ENCODE data around the gene ACOX1.
A peak's percentile ranks its signal among the peaks of the same experiment; 100 is the strongest.

ACOX1 gene

GRCh38 chr17:75895370-75896155, 83.4 kb downstream of the ACOX1 start:
- Histone ChIP-seq H3K9me3 (ENCODE audit: insufficient read depth, low read length, severe bottlenecking) (no peaks in the 10 kb centered on the region), H2AFZ (ENCODE audit: low read depth, low read length) (peak overlapping the region; percentile 36; the same call in 1 of the 2 replicates), H3K36me3 (ENCODE audit: insufficient read depth, low read length) (peaks cover 60% of the 10 kb centered on the region)

DNA sequence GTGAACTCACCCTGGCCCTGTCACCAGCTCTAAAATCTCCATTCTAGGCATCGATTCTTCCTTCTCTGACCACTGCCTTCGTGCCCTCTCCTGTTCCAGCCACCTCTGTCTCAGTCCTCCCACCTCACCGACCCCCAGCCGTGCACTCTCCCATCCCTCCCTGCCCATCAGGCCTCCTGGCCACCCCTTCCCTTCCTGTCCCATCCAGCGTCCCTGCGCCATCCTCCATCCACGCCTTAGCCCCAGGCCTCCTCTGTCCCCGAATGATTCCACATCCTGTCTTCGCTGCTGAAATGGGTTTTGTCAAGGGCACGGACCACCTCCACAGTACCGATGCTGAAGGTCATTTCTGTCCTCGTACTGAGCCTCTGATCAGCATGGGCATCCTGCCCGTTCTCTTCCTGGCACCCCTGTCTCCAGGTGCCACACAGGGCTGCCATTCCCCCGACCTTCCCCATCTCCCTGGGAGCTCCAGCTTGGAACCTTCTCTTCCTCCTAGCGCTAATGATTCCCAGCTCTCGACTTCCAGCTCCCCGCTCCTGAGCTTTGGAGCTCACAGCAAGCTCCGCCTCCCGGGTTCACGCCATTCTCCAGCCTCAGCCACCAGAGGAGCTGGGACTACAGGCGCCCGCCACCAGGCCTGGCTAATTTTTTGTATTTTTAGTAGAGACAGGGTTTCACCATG, 84.8 kb downstream of the ACOX1 start:
- TF ChIP-seq EZH2 (IDR thresholded peaks at IDR 0.05; ENCODE audit: borderline replicate concordance, low read depth, low read length, severe bottlenecking) (no peak), CTCF (IDR thresholded peaks at IDR 0.05; ENCODE audit: borderline replicate concordance, extremely low read depth, low read length, poor library complexity, severe bottlenecking) (no peak)
- no peaks in the 10 kb centered on the region for H3K27me3 ChIP-seq (ENCODE audit: insufficient read depth, low read length, poor library complexity)
- peaks cover 60% of the 10 kb centered on the region for H3K36me3 ChIP-seq (ENCODE audit: insufficient read depth, low read length)
- H4K20me1 ChIP-seq (ENCODE audit: insufficient read depth, low read length): peaks cover 30% of the 10 kb centered on the region
- H3K9ac ChIP-seq (ENCODE audit: low read depth, low read length): no peak overlapping the region; the same call in 1 of the 2 replicates
- 0 out of 2 replicates have a peak overlapping the region, but pooled peaks have one; percentile 97 for H3K4me2 ChIP-seq (ENCODE audit: insufficient read depth, low read length)
- DNase-seq (no peak), ATAC-seq (ENCODE audit: insufficient read depth, low read depth) (no peak)
- peaks cover 35% of the 10 kb centered on the region for H3K79me2 ChIP-seq (ENCODE audit: insufficient read depth, low read length)
- H2AFZ ChIP-seq (ENCODE audit: low read depth, low read length): no peak overlapping the region
- no peaks in the 10 kb centered on the region for H3K9me3 ChIP-seq (ENCODE audit: insufficient read depth, low read length, severe bottlenecking)
- H3K4me1 ChIP-seq (ENCODE audit: insufficient read depth, low read length): peaks cover 32% of the 10 kb centered on the region
- no peak overlapping the region for H3K4me3 ChIP-seq (ENCODE audit: low read depth in 1 of 2, low read length in 2 of 2)
- H3K27ac ChIP-seq (ENCODE audit: low read length): no peak overlapping the region

More at GRCh38 chr17:75895370-75896155, 83.4 kb downstream of the ACOX1 start:
- peak overlapping the region; percentile 88 for H3K27ac ChIP-seq (ENCODE audit: low read length)
- peaks cover 26% of the 10 kb centered on the region for H4K20me1 ChIP-seq (ENCODE audit: insufficient read depth, low read length)
- peaks cover 32% of the 10 kb centered on the region for H3K4me1 ChIP-seq (ENCODE audit: insufficient read depth, low read length)
- H3K9ac ChIP-seq (ENCODE audit: low read depth, low read length): peak overlapping the region; percentile 69
- no peaks in the 10 kb centered on the region for H3K27me3 ChIP-seq (ENCODE audit: insufficient read depth, low read length, poor library complexity)
- peaks cover 35% of the 10 kb centered on the region for H3K79me2 ChIP-seq (ENCODE audit: insufficient read depth, low read length)
- ATAC-seq (ENCODE audit: insufficient read depth, low read depth) (peak; percentile 13; the same call in 1 of the 3 replicates), DNase-seq (peak; percentile 37)
- H3K4me3 ChIP-seq (ENCODE audit: low read depth in 1 of 2, low read length in 2 of 2): peak overlapping the region; percentile 34 to 73; a peak in 3 of 4 replicates
- TF ChIP-seq EZH2 (IDR thresholded peaks at IDR 0.05; ENCODE audit: borderline replicate concordance, low read depth, low read length, severe bottlenecking): no peak
- peak; percentile 32 for TF ChIP-seq CTCF (IDR thresholded peaks at IDR 0.05; ENCODE audit: borderline replicate concordance, extremely low read depth, low read length, poor library complexity, severe bottlenecking)
- peak overlapping the region; percentile 97 for H3K4me2 ChIP-seq (ENCODE audit: insufficient read depth, low read length)

- Histone ChIP-seq H3K9ac (ENCODE audit: low read depth, low read length) (0 out of 2 replicates have a peak overlapping the region, but pooled peaks have one; percentile 11), H3K79me2 (ENCODE audit: insufficient read depth, low read length) (peaks cover 35% of the 10 kb centered on the region), H3K36me3 (ENCODE audit: insufficient read depth, low read length) (peaks cover 54% of the 10 kb centered on the region), H4K20me1 (ENCODE audit: insufficient read depth, low read length) (peaks cover 30% of the 10 kb centered on the region), H3K27me3 (ENCODE audit: insufficient read depth, low read length, poor library complexity) (no peaks in the 10 kb centered on the region), H3K4me3 (ENCODE audit: low read depth in 1 of 2, low read length in 2 of 2) (no peak overlapping the region), H2AFZ (ENCODE audit: low read depth, low read length) (no peak overlapping the region), H3K4me1 (ENCODE audit: insufficient read depth, low read length) (peaks cover 32% of the 10 kb centered on the region), H3K4me2 (ENCODE audit: insufficient read depth, low read length) (no peak overlapping the region), H3K27ac (ENCODE audit: low read length) (no peak overlapping the region), H3K9me3 (ENCODE audit: insufficient read depth, low read length, severe bottlenecking) (no peaks in the 10 kb centered on the region)
- no peak for ATAC-seq (ENCODE audit: insufficient read depth, low read depth)
- TF ChIP-seq EZH2 (IDR thresholded peaks at IDR 0.05; ENCODE audit: borderline replicate concordance, low read depth, low read length, severe bottlenecking) (no peak), CTCF (IDR thresholded peaks at IDR 0.05; ENCODE audit: borderline replicate concordance, extremely low read depth, low read length, poor library complexity, severe bottlenecking) (no peak)
- no peak for DNase-seq
These were observed 85.5 kb downstream of the ACOX1 start for GRCh38 chr17:75893305-75894048.
